HEK293 (cell line): ENCODE data around the gene NTNG1.

Experiments used
- CTCF ChIA-PET: fragments of 350-600 bp; formaldehyde crosslinking; extraction: SDS; loops from one replicate; lab custom pipeline; 2021; ENCODE audit warnings: antibody characterized with exemption; lab: Yijun Ruan, JAX
- POLR2A ChIA-PET: fragments of 300-600 bp; formaldehyde crosslinking; extraction: SDS; loops from one replicate; lab custom pipeline; 2020; ENCODE audit warnings: antibody characterized with exemption, inconsistent platforms; lab: Yijun Ruan, JAX
- H3K27ac ChIP-seq: fragments of 200-500 bp; sonication (Bioruptor generic); 2 replicates; pipeline ENCODE4 v1.5.1; 2014; ENCODE audit warnings: low read depth, low read length, control low read depth, inconsistent platforms; ENCODE audit errors: extremely low read depth
- H3K36me3 ChIP-seq, 2 experiments: fragments of 200-500 bp in 1 of 2; sonication (Bioruptor generic) in 1 of 2; 1 replicate in 1 of 2; 2 replicates in 1 of 2; pipeline ENCODE4 v1.5.1; 2014 to 2017; ENCODE audit warnings: inconsistent platforms in 2 of 2, low read length in 2 of 2; ENCODE audit not compliant: control insufficient read depth in 2 of 2, insufficient read depth in 1 of 2
- H3K4me1 ChIP-seq: fragments of 200-500 bp; sonication (Bioruptor generic); 2 replicates; pipeline ENCODE4 v1.5.1; 2014; ENCODE audit warnings: mild to moderate bottlenecking, low read length, inconsistent platforms; ENCODE audit not compliant: control insufficient read depth, insufficient read depth
- H3K4me3 ChIP-seq: 2 replicates; pipeline ENCODE4 v1.5.1; 2011; ENCODE audit warnings: low read depth, mild to moderate bottlenecking, control low read depth, low read length, moderate library complexity
- H3K9me3 ChIP-seq: fragments of 200-500 bp; sonication (Bioruptor generic); 2 replicates; pipeline ENCODE4 v1.5.1; 2014; ENCODE audit warnings: low read depth, low read length, inconsistent platforms; ENCODE audit not compliant: control insufficient read depth, insufficient read depth
- EGR2 ChIP-seq: fragments of 450-650 bp; formaldehyde crosslinking; IDR thresholded peaks from 2 replicates; pipeline ENCODE4 v1.5.1; 2016; ENCODE audit warnings: low read depth, missing biosample characterization, missing genetic modification characterization
- GLI4 ChIP-seq: fragments of 450-650 bp; formaldehyde crosslinking; IDR thresholded peaks from 2 replicates; pipeline ENCODE4 v1.5.1; 2016; ENCODE audit warnings: missing biosample characterization, missing genetic modification characterization
- GLIS2 ChIP-seq: fragments of 450-650 bp; formaldehyde crosslinking; IDR thresholded peaks from 2 replicates; pipeline ENCODE4 v1.5.1; 2016; ENCODE audit warnings: missing biosample characterization, missing genetic modification characterization
- KLF1 ChIP-seq: fragments of 450-650 bp; formaldehyde crosslinking; IDR thresholded peaks from 2 replicates; pipeline ENCODE4 v1.5.1; 2016; ENCODE audit warnings: missing biosample characterization, missing genetic modification characterization
- KLF17 ChIP-seq: fragments of 450-650 bp; formaldehyde crosslinking; IDR thresholded peaks from 2 replicates; pipeline ENCODE4 v1.5.1; 2016; ENCODE audit warnings: missing biosample characterization, missing genetic modification characterization
- MEIS1 ChIP-seq: sonication (generic); formaldehyde crosslinking; IDR thresholded peaks from 2 replicates; pipeline ENCODE4 v1.8.1; 2022; ENCODE audit warnings: missing genetic modification reagents, mild to moderate bottlenecking, borderline replicate concordance
- OSR2 ChIP-seq: fragments of 450-650 bp; formaldehyde crosslinking; IDR thresholded peaks from 2 replicates; pipeline ENCODE4 v1.5.1; 2016; ENCODE audit warnings: missing biosample characterization, missing genetic modification characterization
- SCRT2 ChIP-seq: fragments of 450-650 bp; formaldehyde crosslinking; IDR thresholded peaks from 2 replicates; pipeline ENCODE4 v1.5.1; 2016; ENCODE audit warnings: missing biosample characterization, missing genetic modification characterization
- SP3 ChIP-seq: fragments of 450-650 bp; formaldehyde crosslinking; IDR thresholded peaks from 2 replicates; pipeline ENCODE4 v1.5.1; 2016; ENCODE audit warnings: missing biosample characterization, missing genetic modification characterization
- ZBTB20 ChIP-seq: fragments of 450-650 bp; formaldehyde crosslinking; IDR thresholded peaks from 2 replicates; pipeline ENCODE4 v1.5.1; 2016; ENCODE audit warnings: missing biosample characterization, missing genetic modification characterization
- ZBTB48 ChIP-seq: fragments of 450-650 bp; formaldehyde crosslinking; IDR thresholded peaks from 2 replicates; pipeline ENCODE4 v1.5.1; 2016; ENCODE audit warnings: missing biosample characterization, missing genetic modification characterization
- ZFHX2 ChIP-seq: fragments of 450-650 bp; formaldehyde crosslinking; conservative IDR thresholded peaks from 2 replicates; pipeline ENCODE4 v1.5.1; 2016; ENCODE audit warnings: missing biosample characterization, missing genetic modification characterization
- ZFP41 ChIP-seq: fragments of 450-650 bp; formaldehyde crosslinking; IDR thresholded peaks from 2 replicates; pipeline ENCODE4 v1.5.1; 2016; ENCODE audit warnings: missing biosample characterization, missing genetic modification characterization, borderline replicate concordance
- ZNF16 ChIP-seq: fragments of 450-650 bp; formaldehyde crosslinking; IDR thresholded peaks from 2 replicates; pipeline ENCODE4 v1.5.1; 2016; ENCODE audit warnings: low read depth, missing biosample characterization, missing genetic modification characterization
- ZNF24 ChIP-seq: fragments of 450-650 bp; formaldehyde crosslinking; IDR thresholded peaks from 2 replicates; pipeline ENCODE4 v1.5.1; 2016; ENCODE audit warnings: missing biosample characterization, missing genetic modification characterization
- ZNF248 ChIP-seq: fragments of 450-650 bp; formaldehyde crosslinking; IDR thresholded peaks from 2 replicates; pipeline ENCODE4 v1.5.1; 2017; ENCODE audit warnings: missing biosample characterization, missing genetic modification characterization
- ZNF280C ChIP-seq: fragments of 450-650 bp; formaldehyde crosslinking; IDR thresholded peaks from 2 replicates; pipeline ENCODE4 v1.5.1; 2016; ENCODE audit warnings: missing biosample characterization, missing genetic modification characterization
- ZNF335 ChIP-seq: fragments of 450-650 bp; formaldehyde crosslinking; conservative IDR thresholded peaks from 2 replicates; pipeline ENCODE4 v1.5.1; 2016; ENCODE audit warnings: missing biosample characterization, missing genetic modification characterization
- ZNF341 ChIP-seq: fragments of 450-650 bp; formaldehyde crosslinking; IDR thresholded peaks from 2 replicates; pipeline ENCODE4; 2016; ENCODE audit warnings: low read depth, missing biosample characterization, missing genetic modification characterization
- ZNF366 ChIP-seq: fragments of 450-650 bp; formaldehyde crosslinking; conservative IDR thresholded peaks from 2 replicates; pipeline ENCODE4 v1.5.1; 2016; ENCODE audit warnings: missing biosample characterization, missing genetic modification characterization
- ZSCAN4 ChIP-seq: fragments of 450-650 bp; formaldehyde crosslinking; IDR thresholded peaks from 2 replicates; pipeline ENCODE4 v1.5.1; 2017; ENCODE audit warnings: missing biosample characterization, missing genetic modification characterization
- TF ChIP-seq, protein P1 (sequence below): fragments of 450-650 bp; formaldehyde crosslinking; IDR thresholded peaks from 2 replicates; pipeline ENCODE4 v1.5.1; 2016; ENCODE audit warnings: missing biosample characterization, missing genetic modification characterization
- TF ChIP-seq, protein P2 (sequence below): fragments of 450-650 bp; formaldehyde crosslinking; IDR thresholded peaks from 2 replicates; pipeline ENCODE4 v1.5.1; 2017; ENCODE audit warnings: missing biosample characterization, missing genetic modification characterization
- TF ChIP-seq, protein P3 (sequence below): fragments of 450-650 bp; formaldehyde crosslinking; optimal IDR thresholded peaks from 2 replicates; pipeline ENCODE3; 2016; ENCODE audit warnings: missing biosample characterization, mild to moderate bottlenecking, missing genetic modification characterization

NTNG1 gene

DNA sequence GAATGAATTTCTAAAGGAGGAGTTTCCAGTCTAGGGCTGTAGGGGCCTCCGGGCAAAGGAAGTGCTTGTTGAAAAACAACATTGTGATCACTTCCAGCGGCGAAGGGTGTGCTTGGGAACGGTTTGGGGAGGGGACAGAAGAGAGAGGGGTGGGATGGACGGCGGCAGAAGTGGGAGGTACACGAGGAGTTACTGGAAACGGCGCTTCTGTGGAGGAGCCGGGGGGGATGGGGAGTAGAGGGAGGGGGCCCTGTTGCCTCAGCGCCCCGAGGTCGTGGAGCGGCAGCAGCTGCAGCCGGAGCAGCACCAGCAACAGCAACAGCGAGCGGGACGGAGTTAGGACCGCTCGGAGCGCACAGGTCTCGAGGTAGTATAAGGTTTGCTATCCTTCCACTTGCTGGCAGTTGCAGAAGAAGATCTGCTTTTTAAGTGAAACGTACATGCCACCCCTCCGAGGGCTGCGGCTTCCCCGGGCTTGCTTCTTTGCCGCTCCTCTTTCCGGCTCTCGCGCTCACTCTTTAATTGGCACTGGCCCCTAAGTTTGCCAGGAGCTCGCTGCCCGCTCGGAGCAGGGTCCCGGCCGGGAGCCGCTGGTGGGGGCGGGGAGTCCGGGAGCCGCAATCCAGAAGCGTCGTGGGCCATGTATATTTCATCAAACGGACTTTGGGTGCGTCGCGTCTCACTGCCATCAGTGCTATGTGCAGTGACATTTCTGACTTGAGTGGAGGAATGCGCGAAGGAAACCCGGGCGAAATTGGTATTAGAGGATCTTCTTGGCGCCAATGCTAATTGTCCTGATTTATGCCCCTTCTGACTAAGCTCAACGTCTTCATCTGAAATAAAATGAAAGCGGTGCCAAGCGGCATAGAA lies 771 bp upstream of the NTNG1 start:
- H3K9me3 ChIP-seq: no peaks in the 10 kb centered on the region
- peak overlapping the region; percentile 56 for H3K4me3 ChIP-seq
- no peak overlapping the region for H3K27ac ChIP-seq
- H3K4me1 ChIP-seq: peaks cover 3% of the 10 kb centered on the region; the same call in 1 of the 2 replicates
- ChIA-PET CTCF (interaction anchor here (0.7 to 1.0 kb wide), 3 partner anchors 16 to 199 kb away, joined by 3 to 4 read pairs (median 4); no protein-coding TSS in a partner anchor), POLR2A (interaction anchor here (0.7 to 1.0 kb wide), 2 partner anchors 83 to 84 kb away, joined by 3 read pairs; partner anchors contain the start of gene PRMT6)
- TF ChIP-seq, protein P1, sequence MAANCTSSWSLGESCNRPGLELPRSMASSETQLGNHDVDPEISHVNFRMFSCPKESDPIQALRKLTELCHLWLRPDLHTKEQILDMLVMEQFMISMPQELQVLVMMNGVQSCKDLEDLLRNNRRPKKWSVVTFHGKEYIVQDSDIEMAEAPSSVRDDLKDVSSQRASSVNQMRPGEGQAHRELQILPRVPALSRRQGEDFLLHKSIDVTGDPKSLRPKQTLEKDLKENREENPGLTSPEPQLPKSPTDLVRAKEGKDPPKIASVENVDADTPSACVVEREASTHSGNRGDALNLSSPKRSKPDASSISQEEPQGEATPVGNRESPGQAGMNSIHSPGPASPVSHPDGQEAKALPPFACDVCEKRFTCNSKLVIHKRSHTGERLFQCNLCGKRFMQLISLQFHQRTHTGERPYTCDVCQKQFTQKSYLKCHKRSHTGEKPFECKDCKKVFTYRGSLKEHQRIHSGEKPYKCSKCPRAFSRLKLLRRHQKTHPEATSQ (tag by site-specific recombination): no peak
- TF ChIP-seq ZBTB48 (tag by site-specific recombination): peak; percentile 83; the same call in 1 of the 2 replicates
- TF ChIP-seq ZBTB20 (tag by site-specific recombination): peak; percentile 48; the same call in 1 of the 2 replicates
- no peak for TF ChIP-seq MEIS1
- TF ChIP-seq GLI4 (tag by site-specific recombination): no peak
- TF ChIP-seq, protein P2, sequence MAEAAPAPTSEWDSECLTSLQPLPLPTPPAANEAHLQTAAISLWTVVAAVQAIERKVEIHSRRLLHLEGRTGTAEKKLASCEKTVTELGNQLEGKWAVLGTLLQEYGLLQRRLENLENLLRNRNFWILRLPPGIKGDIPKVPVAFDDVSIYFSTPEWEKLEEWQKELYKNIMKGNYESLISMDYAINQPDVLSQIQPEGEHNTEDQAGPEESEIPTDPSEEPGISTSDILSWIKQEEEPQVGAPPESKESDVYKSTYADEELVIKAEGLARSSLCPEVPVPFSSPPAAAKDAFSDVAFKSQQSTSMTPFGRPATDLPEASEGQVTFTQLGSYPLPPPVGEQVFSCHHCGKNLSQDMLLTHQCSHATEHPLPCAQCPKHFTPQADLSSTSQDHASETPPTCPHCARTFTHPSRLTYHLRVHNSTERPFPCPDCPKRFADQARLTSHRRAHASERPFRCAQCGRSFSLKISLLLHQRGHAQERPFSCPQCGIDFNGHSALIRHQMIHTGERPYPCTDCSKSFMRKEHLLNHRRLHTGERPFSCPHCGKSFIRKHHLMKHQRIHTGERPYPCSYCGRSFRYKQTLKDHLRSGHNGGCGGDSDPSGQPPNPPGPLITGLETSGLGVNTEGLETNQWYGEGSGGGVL (tag by site-specific recombination): peak; percentile 62; the same call in 1 of the 2 replicates
- no peak for TF ChIP-seq ZFP41
- peak; percentile 45; the same call in 1 of the 2 replicates for TF ChIP-seq ZNF341 (tag by site-specific recombination)
- peak; percentile 88 for TF ChIP-seq SCRT2
- TF ChIP-seq KLF1 (tag by site-specific recombination): no peak
- TF ChIP-seq KLF17 (tag by site-specific recombination): peak; percentile 54; the same call in 1 of the 2 replicates
- no peaks in the 10 kb centered on the region for H3K36me3 ChIP-seq

DNA sequence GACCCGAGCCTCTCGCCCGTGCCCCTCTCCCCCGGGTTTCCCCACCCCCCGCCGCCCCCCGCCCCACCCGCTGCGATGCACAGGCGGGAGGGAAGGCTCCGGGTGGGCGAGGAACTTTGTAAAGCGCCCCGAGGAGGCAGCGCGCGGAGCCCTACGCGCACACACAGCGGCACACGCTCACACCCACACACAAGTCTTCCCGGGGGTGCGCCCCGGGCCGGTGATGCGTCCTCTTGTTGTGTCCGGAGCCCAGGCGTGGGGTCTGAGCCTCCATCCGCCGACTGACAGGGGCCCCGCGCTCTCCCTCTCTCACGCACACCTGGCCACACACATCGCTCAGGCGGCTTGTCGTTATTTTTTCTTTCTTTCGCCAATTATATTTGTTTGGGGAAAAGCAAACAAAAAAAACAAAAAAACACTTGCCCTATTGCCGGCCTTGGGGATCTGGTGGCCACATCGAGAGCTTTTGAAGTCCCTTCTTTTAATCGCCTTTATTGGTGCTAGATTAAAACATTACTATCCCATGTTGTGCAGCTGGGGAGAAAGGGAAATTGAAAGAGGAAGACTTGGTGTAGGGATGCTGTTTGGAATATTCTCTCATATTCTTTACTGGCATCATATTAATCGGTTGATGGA lies 770 bp downstream of the NTNG1 start:
- no peak overlapping the region for H3K27ac ChIP-seq
- CTCF ChIA-PET: interaction anchor here (0.5 to 1.6 kb wide), 7 partner anchors 11 to 1120 kb away, joined by 3 to 4 read pairs (median 3); partner anchors contain the start of gene PRMT6
- POLR2A ChIA-PET: no interaction called here
- no peaks in the 10 kb centered on the region for H3K36me3 ChIP-seq
- H3K4me1 ChIP-seq: peaks cover 3% of the 10 kb centered on the region; the same call in 1 of the 2 replicates
- no peaks in the 10 kb centered on the region for H3K9me3 ChIP-seq
- H3K4me3 ChIP-seq: peak overlapping the region; percentile 56
- TF ChIP-seq ZNF366 (tag by site-specific recombination): peak; percentile 53; the same call in 1 of the 2 replicates
- no peak for TF ChIP-seq SP3
- no peak for TF ChIP-seq ZNF280C (tag by site-specific recombination)
- no peak for TF ChIP-seq ZNF248 (tag by site-specific recombination)
- no peak for TF ChIP-seq ZNF16 (tag by site-specific recombination)
- peak; percentile 23; the same call in 1 of the 2 replicates for TF ChIP-seq ZBTB20 (tag by site-specific recombination)
- TF ChIP-seq, protein P3, sequence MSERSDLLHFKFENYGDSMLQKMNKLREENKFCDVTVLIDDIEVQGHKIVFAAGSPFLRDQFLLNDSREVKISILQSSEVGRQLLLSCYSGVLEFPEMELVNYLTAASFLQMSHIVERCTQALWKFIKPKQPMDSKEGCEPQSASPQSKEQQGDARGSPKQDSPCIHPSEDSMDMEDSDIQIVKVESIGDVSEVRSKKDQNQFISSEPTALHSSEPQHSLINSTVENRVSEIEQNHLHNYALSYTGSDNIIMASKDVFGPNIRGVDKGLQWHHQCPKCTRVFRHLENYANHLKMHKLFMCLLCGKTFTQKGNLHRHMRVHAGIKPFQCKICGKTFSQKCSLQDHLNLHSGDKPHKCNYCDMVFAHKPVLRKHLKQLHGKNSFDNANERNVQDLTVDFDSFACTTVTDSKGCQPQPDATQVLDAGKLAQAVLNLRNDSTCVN (tag by site-specific recombination): peak; percentile 37
- TF ChIP-seq ZFHX2 (tag by site-specific recombination): peak; percentile 93
- TF ChIP-seq ZNF24 (tag by site-specific recombination): no peak
- TF ChIP-seq EGR2 (tag by site-specific recombination): peak; percentile 80
- TF ChIP-seq ZNF335 (tag by site-specific recombination): peak; percentile 76
- TF ChIP-seq ZSCAN4 (tag by site-specific recombination): 0 out of 2 replicates have a peak, but pooled peaks have one; percentile 11
- peak; percentile 73 for TF ChIP-seq GLIS2 (tag by site-specific recombination)
- no peak for TF ChIP-seq OSR2 (tag by site-specific recombination)
